HG02840 (cell line): ENCODE data around the gene RPL41.

ENCODE experiments used
- ATAC-seq: cut with Tn5 transposase; IDR thresholded peaks from one replicate; pipeline ENCODE4 v1.9.1; 2021; ENCODE audit warnings: mild to moderate bottlenecking, moderate library complexity, moderate number of reproducible peaks; ENCODE audit not compliant: unreplicated experiment, low FRiP score

Gene RPL41

GRCh38 chr12:56164345-56164729, 47.9 kb downstream of the RPL41 start:
- ATAC-seq = no peak

GRCh38 chr12:56165369-56165768, 48.9 kb downstream of the RPL41 start:
- no peak for ATAC-seq
